Measurements from ENCODE around the gene RALGAPA2.

RALGAPA2 gene

DNA sequence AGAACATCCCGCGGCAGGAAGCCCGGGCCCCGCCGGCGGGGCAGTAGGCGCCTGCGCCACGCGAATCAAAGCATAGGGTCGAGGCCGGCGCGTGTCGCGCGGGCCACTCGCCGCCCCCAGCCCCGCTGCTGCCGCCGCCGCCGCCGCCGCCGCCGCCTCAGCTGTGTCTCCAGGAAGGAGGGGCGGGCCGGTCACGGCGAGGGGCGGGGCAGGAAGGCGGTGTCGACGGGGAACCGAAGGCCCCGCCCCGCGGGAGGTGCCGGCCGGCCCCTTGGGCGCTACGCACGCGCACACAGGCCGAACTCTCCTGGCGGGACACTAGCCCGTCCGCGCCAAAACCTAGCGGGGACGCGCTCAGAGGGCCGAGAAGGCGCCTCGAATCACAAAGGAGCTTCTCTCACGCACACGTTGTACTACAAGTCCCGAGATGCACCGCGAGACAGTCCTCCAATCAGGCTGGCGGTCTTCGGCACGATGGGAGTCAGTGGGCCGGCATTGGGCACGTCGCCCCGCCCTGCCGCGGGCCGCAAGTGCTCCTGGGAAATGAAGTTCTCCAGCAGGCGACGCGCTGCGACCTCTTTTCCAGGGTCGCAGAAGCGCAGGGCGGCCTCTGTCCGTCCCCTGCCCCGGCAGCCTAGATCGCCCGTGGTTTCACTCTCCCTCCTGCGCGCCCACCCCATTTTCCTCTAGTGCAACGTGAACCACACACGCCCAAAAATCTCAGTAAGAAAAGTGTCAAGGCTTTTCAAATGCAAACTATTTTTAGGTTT is at the start of gene RALGAPA2:
RALGAPA2 (minus strand) TSS at position 171 of the 770 bp plus-strand sequence; CDS start at position 7, 164 bp downstream.
- DNase-seq (ENCODE audit: low spot score) = peak; percentile 93

DNA sequence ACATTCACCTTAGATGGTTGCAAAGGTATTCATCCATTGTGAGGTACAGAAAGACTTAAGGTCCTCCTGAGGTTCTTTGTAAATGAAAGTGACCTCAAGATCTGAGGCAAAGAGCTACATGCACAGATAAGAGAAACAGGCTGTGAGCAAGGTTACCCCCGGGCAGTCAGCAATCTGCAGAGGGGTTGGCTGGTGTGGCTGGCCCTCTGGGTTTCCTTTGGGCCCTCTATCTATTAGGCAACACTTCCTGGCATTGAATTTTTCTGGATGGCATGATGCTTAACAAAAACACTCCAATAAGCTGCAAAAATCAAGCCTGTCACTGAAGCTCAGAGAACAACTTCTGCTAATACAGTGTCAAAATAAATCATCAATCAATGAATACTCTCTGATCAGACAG is 48.9 kb upstream of the RALGAPA2 start:
- no peak for DNase-seq (ENCODE audit: low spot score)

DNA sequence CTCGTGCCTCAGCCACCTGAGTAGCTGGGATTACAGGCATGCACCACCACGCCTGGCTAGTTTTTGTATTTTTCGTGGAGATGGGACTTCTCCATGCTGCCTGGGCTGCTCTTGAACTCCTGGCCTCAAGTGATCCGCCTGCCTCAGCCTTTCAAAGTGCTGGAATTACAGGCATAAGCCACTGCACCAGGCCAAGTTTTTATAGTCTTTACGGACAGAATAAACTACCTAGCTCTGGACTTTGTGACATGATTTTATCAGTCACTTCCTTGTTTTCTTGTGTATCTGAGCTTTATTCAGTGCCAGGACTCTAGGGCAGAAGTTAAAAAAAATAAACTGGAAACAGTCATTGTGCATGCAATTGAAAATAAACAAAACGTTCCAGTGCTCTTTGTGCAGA is 46.7 kb upstream of the RALGAPA2 start:
- DNase-seq (ENCODE audit: low spot score) = no peak

DNA sequence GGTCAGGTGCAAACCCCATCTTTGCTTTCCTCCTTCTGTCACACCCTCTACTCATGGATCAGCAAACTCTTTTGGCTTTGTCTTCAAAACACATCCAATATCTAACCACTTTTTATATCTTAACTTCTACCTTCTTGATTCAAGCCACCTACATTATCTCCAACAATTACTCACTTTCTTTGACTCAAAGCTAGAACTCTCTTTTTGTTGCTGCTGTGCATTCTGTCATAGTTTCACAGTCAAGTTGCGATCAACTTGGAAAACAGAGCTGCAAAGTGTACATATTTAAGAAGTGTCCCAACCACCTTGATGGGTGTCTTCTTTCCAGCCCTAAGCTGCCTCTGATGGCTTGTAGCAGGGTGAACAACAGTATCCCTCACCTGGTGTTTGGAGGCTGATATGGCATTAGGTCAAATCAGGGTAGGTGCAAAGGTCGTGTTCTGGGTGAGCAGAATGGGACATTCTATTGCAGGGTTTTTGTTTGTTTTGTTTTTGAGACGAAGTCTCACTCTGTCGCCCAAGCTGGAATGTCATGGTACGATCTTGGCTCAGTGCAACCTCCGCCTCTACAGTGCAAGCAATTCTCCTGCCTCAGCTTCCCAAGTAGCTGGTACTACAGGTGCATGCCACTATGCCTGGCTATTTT is 43.4 kb upstream of the RALGAPA2 start:
- DNase-seq (ENCODE audit: low spot score) = no peak

DNA sequence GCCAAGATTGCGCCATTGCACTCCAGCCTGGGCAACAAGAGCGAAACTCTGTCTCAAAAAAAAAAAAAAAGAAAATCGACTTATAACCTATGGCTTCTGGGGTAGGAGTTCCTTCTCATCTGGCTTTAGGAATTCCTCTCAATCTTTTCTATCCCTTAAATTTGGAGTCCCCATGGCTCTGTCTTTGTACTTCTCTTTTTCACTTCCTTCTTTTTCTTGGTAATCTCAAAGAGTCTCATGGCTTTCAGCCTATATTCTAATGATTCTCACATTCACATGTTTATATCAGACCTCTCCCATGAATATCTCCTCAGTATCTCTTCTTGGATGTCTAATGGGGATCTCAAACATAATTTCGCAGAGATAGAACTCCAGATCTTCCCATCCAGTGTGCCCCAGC is 42.8 kb upstream of the RALGAPA2 start:
- no peak for DNase-seq (ENCODE audit: low spot score)

DNA sequence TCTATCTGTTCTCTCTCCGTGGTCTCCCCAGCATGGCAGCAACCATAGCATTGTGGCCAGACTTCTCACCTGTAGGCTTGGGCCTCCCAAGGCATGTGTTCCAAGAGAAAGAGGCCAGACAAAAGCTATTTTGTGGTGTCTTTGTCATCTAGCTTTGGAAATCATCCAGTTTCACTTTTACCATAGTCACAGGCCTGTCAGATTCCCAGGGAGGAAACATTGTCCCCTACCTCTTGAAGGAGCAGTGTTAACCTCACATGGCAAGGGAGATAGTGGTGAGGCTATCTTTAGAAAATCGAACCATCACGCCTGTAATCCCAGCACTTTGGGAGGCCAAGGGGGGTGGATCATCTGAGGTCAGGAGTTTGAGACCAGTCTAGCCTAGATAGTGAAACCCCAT is 42.3 kb upstream of the RALGAPA2 start:
- DNase-seq (ENCODE audit: low spot score) = no peak

DNA sequence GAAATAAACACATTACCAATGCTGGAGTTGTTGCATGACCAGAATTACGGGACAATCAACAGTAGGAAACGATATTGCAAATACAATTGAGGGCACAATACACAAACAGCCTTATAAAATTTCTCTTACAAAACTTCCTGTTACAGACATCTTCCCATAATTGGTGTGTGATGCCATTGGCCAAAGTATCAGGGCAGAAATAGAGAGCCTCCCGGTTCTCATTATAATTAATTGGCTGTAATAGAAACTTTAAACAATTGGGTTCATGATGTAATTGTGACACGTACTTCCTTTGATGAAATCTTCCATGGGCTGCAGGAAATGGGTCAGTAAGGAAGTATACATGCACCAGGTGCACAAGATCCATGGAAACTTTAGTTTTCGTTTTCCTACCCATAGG is 40.3 kb upstream of the RALGAPA2 start:
- DNase-seq (ENCODE audit: low spot score) = no peak

DNA sequence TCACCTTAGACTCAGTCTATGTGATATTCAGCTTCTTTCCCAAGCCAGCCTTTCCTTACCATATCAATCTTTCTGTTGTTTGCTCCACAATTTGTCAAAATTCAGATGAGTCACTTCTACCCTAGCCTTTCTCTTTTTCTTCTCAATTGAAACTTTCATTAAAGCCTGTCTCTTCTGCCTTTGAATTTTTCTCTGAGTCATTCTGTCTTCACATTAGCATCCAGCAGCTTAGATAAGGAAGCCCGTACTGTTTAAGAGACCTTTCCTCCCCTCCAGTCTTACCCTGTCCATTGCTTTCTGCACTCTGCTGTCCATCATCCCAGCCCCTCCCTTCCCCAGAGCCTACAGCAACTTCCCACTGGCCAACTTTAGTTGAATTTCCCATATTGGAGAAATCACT is 34.9 kb upstream of the RALGAPA2 start:
- no peak for DNase-seq (ENCODE audit: low spot score)

DNA sequence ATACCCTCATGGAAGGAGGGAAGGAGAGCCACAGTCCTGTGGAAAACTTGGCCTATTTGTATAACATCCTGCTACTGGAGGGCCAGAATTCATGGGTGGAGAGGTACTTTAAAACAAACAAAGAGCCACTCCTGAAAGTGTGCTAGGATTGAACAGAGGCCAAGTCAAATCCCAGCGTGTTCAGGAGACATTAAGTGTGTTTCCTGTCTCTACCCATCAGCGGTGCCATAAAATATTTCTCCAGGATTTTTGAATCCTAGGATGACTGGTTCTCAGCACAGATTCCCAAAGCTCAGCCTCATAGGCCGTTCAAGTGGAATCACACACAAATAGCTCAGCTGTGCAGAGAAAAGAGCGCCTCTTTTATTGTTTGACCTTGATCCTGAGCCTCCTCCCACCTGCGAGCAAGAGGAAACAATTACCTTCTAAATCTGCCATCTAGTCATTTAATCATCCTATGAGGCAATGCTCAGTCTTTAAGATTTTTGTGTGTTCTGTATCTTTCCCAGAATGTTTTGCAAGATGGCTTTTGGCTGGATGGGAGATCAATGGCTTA is 31.8 kb upstream of the RALGAPA2 start:
- DNase-seq (ENCODE audit: low spot score) = no peak

DNA sequence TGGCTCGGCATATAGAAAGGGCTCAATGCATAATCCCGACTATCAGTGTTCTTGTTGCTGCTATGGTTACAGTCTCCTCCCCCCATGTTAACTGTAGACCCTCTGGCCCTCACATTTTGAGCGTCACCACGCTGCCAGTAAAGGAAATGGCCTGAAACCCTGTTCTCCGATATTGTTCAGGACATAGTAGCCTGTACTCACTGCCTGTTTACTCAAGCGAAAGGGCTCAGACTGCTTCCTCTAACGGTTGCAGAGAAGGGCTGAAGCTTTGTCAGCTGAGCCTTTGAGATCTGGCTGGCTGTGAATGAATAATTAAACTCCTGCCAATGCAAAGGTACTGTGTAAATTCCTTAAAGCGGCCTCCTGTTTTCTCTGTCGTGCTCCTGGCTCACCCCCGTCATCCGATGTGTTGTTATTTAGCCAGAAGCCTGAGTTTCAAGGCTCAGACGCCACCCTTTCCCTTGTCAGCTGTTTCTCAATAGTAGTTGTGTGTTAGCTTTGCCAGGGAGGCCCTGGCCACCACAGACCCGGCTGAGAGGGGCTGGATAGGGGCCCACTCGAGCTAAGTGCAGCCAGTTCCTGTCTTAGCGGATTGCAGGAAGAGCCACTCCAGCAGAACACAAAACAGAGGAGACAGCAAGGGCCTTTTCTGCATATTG is 31.2 kb upstream of the RALGAPA2 start:
- DNase-seq (ENCODE audit: low spot score) = no peak

DNA sequence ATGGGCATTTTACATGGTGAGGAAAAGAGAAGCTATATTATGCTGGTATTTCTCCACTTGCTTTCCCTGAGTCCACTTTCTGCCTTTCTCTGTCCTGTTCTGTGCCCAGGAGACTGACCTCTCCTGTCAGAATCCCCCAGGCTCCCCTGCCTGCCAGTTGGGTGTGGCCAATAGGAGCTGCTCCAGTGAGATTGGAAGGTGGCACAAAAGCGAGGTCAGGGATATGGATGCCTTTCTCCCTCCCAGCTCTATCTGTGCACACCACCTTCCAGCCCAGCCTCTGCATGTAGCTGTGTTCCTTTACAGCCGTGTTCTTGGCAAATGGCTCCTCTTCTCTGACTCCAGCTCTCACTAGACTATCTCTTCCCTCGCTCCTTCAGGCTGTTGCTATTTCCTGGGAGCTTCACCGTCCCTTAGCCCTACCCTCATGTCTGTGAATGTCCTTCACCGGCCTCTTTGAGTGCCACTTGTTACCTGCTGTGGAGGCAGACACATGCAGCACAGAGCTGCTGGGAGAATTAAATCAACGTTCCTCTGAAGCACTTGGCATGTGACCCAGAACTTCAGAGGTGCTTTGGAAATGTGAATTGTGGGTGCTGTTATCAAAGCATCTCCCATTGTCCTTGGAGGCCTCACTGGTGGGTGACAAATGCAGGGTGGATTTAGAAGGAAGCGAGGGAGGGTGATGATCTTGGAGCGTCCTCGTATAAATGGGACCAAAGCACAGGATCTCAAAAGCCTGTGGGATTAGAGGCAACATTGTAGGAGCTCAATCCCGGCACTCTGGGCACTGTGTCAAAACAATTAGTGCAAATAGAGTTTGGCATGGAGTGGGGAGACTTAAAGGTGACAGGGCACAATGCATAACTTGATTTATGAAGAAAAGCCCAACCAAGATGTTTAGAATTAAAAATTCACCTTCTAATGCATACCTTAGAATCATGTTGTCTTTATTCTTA is 28.9 kb upstream of the RALGAPA2 start:
- DNase-seq (ENCODE audit: low spot score) = no peak

DNA sequence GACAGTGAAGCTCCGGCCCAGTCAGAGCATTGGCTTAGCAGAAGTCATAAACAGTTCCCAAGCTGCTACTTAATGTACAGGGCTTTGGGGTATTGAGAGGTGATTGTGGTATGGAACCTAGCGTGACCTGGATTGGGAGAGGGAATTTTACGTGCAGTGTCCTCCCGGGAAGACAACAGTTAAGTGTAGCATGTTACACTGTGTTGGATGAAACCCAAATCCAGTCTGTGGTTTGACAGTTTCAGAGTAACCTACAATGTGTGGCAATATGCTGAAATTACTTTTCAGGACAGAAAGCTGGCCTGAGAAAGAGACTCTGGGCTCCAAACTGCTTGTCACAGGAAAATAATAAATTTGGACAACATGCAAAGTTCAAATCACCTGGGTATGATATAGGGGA is 28.1 kb upstream of the RALGAPA2 start:
- DNase-seq (ENCODE audit: low spot score) = no peak

DNA sequence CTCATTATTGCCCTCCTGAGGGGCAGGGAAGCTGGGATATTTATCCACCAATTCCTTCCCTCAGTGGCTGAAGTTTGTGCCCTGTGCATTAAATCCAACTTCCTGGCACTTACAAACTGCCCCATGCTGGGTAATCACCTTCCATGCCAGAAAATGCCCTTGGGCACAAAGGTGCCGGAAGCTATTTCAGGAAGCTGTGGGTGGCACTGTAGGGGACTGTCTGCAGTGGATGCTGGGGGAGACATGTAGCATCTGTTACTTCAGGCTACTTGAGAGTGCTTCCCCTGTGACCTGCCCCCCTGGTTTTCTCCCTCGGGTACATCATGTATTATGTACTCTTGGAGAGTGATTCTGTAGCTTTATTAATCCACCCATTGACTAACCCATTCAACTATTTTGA is 24.7 kb upstream of the RALGAPA2 start:
- DNase-seq (ENCODE audit: low spot score) = no peak

DNA sequence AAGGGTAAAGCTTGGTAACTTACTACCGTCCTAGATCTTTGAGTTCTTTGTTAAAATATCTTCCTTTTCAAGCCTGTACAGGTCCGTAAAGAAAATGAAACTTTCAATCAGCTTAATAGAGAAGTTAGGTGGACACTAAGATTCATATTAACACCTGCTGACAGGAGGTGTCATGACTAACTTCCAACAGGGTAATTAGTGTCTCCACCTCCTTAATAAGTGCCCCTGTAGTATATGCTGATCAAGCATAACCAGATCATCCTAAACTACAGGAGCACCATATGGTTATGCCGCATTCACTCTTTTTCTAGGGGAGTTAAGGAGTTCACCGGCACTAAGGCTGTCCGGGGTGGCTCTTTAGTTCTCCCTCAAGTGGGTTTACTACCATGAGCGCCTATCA is 23.9 kb upstream of the RALGAPA2 start:
- DNase-seq (ENCODE audit: low spot score) = no peak

DNA sequence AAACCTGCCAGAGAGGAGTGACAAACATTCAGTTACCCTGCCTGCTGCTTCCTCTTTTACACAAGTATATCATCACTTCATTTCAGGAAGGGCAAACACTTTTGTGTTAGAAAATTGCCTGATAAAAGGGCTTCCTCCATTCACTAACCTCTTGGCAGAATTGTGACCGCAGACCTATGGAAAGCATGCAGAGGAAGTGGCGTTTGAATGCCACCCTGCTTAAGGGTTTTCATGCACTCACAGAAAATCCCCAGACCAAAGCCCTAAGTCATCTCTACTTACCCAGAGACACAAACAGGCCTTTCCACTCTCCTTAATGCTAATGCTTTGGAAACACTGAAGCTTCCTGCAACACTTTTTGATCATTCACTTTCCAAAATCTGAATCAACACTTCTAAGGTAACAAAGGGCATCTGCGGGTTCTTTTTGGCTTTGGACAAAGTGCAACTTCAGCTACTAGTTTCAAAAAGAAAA is 22.1 kb upstream of the RALGAPA2 start:
- DNase-seq (ENCODE audit: low spot score) = no peak

DNA sequence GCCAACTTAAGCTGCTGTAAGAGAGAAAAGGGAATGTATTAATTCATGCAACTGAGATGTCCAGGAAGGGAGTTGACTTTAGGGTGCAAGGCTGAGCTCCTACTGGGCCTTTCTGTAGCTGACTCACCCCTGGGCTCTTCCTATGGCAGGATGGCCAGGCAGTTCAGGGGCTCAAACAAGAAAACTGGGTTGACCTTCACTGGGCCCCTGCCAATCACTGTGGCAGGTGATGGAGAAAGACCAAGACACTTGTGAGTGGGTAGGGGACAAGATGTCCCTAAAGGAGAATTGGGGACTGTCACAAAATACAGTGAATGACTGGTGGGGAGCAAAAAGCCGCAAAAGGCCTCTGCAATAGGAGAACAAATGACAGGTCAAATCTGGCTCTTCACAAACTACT is 21.5 kb upstream of the RALGAPA2 start:
- no peak for DNase-seq (ENCODE audit: low spot score)

DNA sequence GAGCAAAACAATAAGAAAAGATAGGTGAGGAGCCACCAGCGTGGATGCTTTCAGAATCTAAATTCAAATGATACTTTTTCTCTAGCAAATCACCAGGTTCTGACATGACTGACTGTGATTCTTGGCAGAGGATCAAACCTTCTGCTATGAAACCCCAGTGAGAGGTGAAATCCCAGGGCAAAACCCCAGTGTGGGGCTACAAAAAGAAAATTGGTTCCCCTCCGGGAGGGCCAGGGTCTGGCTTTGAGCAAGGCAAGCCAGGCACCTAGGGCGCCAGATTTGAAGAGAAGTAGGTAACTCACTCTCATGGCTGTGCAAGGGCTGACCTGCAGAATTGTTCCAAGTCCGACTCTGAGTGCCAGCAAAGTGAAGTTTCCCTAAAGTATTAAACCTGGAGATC is 20.2 kb upstream of the RALGAPA2 start:
- DNase-seq (ENCODE audit: low spot score) = no peak

DNA sequence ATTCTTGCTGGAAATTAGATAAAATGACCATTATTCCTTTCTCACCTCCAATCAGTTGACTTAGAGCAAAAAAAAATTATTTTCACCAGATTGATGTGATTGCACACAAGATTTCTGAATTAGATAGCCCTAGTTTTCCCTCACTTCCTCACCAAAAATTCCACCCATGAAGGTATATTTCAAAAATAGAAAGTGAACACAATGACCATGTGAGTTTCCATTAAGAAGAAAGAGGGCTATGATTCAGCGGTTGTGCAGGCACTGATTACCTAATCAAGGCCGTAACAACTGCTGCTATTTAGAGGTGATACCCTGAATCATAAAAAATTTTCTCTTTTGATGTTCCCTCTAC is 19.5 kb upstream of the RALGAPA2 start:
- no peak for DNase-seq (ENCODE audit: low spot score)

DNA sequence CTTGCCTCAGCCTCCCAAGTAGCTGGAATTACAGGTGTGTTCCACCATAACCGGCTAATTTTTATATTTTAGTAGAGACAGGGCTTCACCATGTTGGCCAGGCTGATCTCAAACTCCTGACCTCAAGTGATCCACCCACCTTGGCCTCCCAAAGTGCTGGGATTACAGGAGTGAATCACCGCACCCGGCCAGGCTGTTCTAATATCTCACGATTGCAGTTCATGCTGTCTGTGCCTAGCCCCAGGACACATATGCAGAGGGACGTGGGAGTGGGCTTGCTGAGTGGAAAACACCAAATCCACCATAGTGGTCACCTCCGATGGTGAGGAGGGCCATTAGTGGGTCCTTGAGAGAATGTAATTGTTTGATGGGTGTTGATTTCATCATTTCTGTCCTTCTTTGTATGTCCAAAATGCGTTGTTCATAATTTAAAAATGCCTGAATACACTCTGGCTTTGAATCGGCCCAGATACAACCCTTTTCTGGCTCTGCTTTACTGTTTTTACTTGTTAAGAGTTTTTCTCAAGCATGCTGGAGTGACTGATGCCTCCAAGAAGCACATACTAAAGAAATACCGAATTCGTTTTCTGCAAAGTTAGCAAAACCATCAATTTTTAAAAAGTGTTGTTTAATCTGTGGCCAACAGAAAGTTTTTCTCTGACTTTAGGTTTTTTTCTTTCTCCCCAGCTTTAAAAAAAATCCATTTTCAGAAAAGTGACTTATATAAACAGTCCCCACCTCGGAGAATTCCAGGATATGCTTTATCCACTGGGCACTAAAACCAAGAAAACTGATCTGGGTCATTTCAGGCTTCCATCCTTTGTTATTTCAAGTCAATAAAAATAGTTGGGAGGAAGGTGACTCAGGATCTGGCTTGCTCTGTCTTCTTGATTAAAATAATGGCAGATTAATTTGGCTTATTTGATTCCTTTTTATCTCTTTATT is 18.8 kb upstream of the RALGAPA2 start:
- no peak for DNase-seq (ENCODE audit: low spot score)

DNA sequence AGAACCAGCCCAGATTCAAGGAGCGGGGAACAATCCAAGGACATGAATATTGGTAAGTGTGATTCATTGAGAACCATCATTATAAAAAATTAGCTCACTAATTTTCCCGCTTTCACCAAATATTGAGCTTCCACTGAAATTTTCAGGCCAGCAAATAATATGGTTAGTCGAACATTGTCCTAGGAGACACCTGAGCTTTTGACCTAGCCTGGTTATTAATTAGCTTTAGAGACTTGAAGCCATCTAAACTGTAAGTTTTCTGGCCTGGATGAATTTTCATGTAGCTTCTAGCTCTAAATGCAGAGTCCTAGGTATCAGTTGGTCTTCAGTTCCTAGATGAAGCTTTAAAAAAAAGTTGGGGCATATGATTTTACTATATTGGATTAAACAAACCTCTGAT is 17.1 kb upstream of the RALGAPA2 start:
- no peak for DNase-seq (ENCODE audit: low spot score)

DNA sequence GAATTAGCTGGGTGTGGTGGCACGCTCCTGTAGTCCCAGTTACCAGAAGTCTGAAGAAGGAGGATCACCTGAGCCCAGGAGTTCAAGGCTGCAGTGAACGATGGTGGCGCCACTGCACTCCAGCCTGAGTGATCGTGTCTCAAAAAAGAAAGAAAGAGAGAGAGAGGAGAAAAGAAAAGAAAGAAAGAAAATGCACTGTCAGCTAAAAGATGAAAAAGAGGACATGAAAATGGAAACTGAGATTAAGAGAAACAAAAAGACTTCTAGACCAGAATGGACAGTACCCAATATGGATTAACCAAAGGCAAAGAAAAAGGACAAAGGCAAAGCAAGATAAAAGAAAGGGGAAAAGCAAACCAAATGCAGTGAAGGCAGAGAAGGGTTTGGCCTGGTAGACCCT is 9.0 kb upstream of the RALGAPA2 start:
- no peak for DNase-seq (ENCODE audit: low spot score)
